ENCODE measurements around the gene TRIML1. TPM values are rescaled to one million over a fixed set of nuclear protein-coding genes. Genes with fewer than 3 reads are reported as not detected.

TRIML1 gene, protein sequence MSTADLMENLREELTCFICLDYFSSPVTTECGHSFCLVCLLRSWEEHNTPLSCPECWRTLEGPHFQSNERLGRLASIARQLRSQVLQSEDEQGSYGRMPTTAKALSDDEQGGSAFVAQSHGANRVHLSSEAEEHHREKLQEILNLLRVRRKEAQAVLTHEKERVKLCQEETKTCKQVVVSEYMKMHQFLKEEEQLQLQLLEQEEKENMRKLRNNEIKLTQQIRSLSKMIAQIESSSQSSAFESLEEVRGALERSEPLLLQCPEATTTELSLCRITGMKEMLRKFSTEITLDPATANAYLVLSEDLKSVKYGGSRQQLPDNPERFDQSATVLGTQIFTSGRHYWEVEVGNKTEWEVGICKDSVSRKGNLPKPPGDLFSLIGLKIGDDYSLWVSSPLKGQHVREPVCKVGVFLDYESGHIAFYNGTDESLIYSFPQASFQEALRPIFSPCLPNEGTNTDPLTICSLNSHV
- total RNA-seq = under 1 TPM in 3 of 8 experiments, not detected in 5; 0.13 to 0.62 (median 0.52) TPM

DNA sequence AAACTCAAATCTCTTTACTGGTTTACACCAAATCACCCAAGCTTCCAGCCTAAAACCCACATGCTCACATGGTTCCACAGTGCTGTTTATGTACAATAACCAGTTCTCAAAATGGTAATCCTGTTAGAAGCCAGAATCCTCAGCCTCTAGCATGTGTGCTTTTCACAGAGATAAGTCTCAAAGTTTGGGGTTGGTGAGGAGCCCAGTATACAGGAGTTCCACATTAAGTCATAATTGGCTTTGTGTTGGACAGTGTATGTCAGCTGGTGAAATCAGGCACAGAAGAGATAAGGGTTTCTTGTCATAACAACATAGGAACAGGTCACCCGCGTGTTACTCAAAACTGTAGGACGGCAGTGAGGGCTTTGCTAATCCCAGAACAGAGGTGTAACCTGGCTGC is at the start of gene TRIML1:
TSS of gene TRIML1 (plus strand) at position 301 of the 400 bp plus-strand sequence. CDS start 118 bp downstream, outside the sequence.
- in situ Hi-C loops (cut with MboI; ENCODE audit: low pct_unique_long_range_greater_than_20kb in 2 of 9, low sequenced_read_pairs in 9 of 9, unreplicated experiment in 9 of 9) = no loop called here
- H3K4me3 ChIP-seq = no peak within 1 kb of the TSS
- H3K4me1 ChIP-seq (replicated peaks in 1 of 2) = no peaks in the 10 kb centered on the region
- no peak within 1 kb of the TSS for H3K27ac ChIP-seq
- ATAC-seq (replicated peaks in 6 of 8) = no peak
- 28 to 100% (median 67%) methylated on average over 1 to 3 of the region's 3 CpGs; no CpG with 5 or more reads in 5 of the 10 experiments for WGBS, 10 experiments

DNA sequence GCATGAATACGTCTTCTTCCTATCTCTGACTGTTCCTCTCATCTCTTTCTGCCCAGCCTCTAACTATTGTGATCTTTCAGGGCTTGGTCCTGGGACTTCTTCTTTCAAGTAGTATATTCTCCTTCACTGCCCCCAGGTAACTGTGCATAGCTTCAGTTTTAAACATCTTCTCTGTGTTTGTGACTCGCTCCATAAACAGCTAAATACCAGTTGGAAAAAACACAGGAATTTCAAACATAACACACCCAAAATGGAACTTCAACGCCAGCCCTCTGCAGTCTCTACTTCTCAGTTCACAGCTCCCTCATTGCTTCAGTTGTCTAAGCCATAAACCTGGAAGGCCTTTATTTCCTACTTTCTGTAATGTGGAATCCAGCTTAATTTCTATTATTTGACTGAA is 46.4 kb upstream of the TRIML1 start:
- Histone ChIP-seq H3K4me1 (replicated peaks in 1 of 2) (no peaks in the 10 kb centered on the region), H3K27ac (no peak overlapping the region), H3K4me3 (no peak overlapping the region)
- in situ Hi-C loops (cut with MboI; ENCODE audit: low pct_unique_long_range_greater_than_20kb in 2 of 9, low sequenced_read_pairs in 9 of 9, unreplicated experiment in 9 of 9) = no loop called here
- ATAC-seq (replicated peaks in 6 of 8) = no peak
- WGBS, 10 experiments = 15 to 100% (median 83%) methylated on average over 2 to 3 of the region's 3 CpGs; no CpG with 5 or more reads in 2 of the 10 experiments

DNA sequence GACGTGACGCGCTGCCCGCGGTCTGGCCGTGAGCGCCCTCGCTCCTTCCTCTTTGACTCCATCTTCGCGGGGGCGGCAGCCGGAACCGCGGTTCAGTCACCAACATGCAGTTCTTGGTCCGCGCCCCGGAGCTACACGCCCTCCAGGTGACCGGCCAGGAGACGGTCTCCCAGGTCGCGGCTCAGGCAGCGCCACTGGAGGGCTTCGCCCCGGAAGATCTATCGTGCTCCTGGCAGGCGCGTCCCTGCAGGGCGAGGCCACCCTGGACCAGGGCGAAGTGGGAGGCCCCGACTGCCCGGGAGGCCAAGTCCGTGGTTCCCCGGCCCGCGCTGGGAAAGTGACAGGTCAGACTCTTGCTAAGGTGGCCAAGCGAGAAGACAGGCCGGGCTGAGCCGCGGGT is 32.8 kb upstream of the TRIML1 start:
- H3K4me1 ChIP-seq (replicated peaks in 1 of 2) = no peaks in the 10 kb centered on the region
- no peak for ATAC-seq (replicated peaks in 6 of 8)
- H3K27ac ChIP-seq = no peak overlapping the region
- WGBS, 10 experiments = 40 to 99% (median 96%) methylated on average over 4 to 23 of the region's 40 CpGs; no CpG with 5 or more reads in 4 of the 10 experiments
- H3K4me3 ChIP-seq = no peak overlapping the region
- in situ Hi-C loops (cut with MboI; ENCODE audit: low pct_unique_long_range_greater_than_20kb in 2 of 9, low sequenced_read_pairs in 9 of 9, unreplicated experiment in 9 of 9) = no loop called here

DNA sequence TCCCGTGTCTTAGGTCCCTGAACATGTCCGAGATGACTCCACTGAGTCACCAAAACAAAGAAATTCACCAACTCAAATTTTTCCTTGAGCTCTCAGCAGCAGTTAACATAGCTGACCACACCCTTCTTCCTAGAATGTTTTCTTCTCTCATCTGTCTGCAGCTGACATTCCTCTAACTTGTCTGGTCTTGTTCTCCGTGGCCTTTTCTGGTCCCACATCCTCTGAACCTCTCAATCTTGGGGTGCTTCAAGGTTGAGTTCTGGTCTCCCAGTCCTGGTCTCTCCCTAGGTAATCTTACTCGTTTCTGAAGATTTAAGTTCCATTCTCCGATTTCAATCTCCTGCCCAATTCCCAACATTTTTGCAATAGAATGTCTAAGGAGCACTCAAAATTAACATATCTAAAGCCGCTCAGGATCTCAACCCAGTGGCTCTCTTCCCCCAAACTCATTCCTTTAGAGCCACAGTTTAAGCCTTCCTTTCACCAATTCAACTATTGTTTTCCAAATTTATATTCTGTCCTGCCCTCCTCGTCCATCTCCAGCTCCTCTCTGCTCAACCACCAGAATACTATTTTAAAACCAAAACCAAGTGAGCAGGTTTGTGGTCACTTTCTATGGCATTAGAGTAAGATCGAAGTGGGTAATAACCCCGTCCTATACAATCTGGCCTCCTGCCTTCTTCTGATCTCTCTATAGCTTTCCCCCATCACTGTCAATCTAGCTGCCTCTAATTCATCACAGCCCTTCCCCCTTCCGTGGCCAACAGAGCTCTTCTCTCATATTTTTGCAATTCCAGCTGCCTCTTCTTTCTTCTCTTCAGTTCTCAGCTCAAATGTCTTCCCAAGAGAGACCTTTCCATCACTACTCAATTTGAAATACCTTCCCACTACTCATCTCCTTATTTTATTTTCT is 31.1 kb upstream of the TRIML1 start:
- H3K27ac ChIP-seq = no peak overlapping the region
- H3K4me1 ChIP-seq (replicated peaks in 1 of 2) = no peaks in the 10 kb centered on the region
- 4 to 60% (median 17%) methylated on average over 2 to 10 of the region's 10 CpGs for WGBS, 10 experiments
- in situ Hi-C loops (cut with MboI; ENCODE audit: low pct_unique_long_range_greater_than_20kb in 2 of 9, low sequenced_read_pairs in 9 of 9, unreplicated experiment in 9 of 9) = no loop called here
- peak in 2 of 8 experiments; percentile 95 to 96 for ATAC-seq (replicated peaks in 6 of 8)
- no peak overlapping the region for H3K4me3 ChIP-seq

DNA sequence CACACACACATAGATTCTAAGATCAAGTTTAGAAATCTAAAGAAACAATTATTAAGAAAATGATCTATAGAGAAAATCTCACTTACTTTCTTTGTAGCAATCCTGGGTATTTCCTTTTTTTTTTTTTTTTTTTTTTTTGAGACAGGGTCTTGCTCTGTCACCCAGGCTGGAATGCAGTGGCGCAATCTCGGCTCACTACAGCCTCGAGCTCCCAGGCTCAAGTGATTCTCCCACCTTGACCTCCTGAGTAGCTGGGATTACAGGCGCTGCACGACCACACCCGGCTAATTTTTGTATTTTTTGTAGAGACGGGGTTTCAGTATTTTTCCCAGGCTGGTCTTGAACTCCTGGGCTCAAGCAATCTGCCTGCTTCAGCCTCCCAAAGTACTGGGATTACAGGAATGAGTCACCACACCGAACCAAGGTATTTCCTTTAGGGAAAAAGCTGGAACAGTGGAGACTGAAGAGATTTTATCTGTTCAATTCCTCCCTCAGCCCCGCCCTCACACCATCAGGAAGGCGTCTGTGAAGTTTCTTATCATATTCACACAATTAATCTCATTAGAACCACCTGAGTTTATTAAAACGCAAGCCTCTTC is 30.0 kb upstream of the TRIML1 start, which contains the start of gene TRIML2:
TSS of gene TRIML2 (minus strand) at position 447 of the 599 bp plus-strand sequence. CDS start 4,235 bp downstream, outside the sequence.
- in situ Hi-C loops (cut with MboI; ENCODE audit: low pct_unique_long_range_greater_than_20kb in 2 of 9, low sequenced_read_pairs in 9 of 9, unreplicated experiment in 9 of 9) = no loop called here
- H3K27ac ChIP-seq = no peak within 1 kb of the TSS
- whole genome bisulfite sequencing, 10 experiments = 0 to 92% (median 70%) methylated on average over 1 to 9 of the region's 11 CpGs; no CpG with 5 or more reads in 1 of the 10 experiments
- H3K4me3 ChIP-seq = no peak within 1 kb of the TSS
- no peaks in the 10 kb centered on the region for H3K4me1 ChIP-seq (replicated peaks in 1 of 2)
- no peak for ATAC-seq (replicated peaks in 6 of 8)

DNA sequence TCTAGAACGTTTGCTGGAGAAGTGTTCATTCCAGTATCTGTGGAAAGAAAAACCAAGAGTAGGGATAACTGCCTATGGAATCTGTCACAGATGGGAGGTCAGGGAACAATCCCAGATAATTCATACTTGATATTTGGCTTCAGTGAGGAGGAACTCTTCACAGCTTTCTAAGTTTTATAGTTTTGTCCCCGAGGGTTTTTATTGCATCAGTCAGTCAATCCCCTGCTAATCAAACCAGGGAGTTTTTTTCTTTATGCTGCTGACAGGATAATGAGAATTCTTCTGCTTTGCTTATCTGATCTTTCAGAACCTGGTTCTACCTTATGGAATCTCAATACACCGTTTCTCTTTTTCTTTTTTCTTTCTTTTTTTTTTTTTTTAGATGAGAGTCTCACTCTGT is 29.2 kb upstream of the TRIML1 start:
- H3K4me3 ChIP-seq = no peak overlapping the region
- no peak overlapping the region for H3K27ac ChIP-seq
- in situ Hi-C loops (cut with MboI; ENCODE audit: low pct_unique_long_range_greater_than_20kb in 2 of 9, low sequenced_read_pairs in 9 of 9, unreplicated experiment in 9 of 9) = no loop called here
- no peaks in the 10 kb centered on the region for H3K4me1 ChIP-seq (replicated peaks in 1 of 2)
- no peak for ATAC-seq (replicated peaks in 6 of 8)
- WGBS, 10 experiments = 0 to 86% (median 40%) methylated on average over 1 to 3 of the region's 3 CpGs; no CpG with 5 or more reads in 1 of the 10 experiments

DNA sequence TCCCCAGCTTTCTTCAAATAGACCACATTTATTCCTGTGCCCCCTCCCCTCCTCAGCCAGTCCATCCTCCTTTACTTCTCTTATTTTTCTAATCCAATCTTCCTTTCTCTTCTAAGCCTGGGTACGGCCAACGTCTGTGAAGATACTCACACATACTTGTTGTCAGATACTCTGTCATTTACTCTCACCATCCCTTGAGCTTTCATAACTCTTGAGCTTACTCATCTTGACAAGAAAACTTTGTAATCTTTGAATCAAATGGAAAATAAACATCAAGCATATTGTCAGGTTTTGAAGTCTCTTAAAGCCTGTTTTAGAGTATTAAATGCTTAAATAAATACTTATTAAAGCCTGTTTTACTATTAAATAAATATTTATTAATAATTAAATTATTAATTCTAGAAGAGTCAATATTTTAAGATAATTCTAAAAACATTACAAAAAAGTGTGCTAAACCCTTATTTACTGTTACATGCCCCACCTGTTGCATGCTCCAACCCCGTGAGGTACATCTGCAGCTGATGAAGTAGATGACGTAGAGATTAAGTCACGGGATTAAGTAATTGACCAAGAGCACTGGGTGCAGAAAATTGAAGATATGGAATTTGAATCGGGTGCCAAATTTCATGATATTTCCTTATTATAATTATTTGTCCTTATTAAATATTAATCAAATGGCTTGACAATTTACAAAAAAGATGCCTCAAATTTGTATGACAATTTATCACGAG is 28.3 kb upstream of the TRIML1 start:
- no peak overlapping the region for H3K27ac ChIP-seq
- no peak for ATAC-seq (replicated peaks in 6 of 8)
- no peaks in the 10 kb centered on the region for H3K4me1 ChIP-seq (replicated peaks in 1 of 2)
- no peak overlapping the region for H3K4me3 ChIP-seq
- 22 to 95% (median 74%) methylated on average over 3 to 7 of the region's 7 CpGs for WGBS, 10 experiments
- in situ Hi-C loops (cut with MboI; ENCODE audit: low pct_unique_long_range_greater_than_20kb in 2 of 9, low sequenced_read_pairs in 9 of 9, unreplicated experiment in 9 of 9) = no loop called here

DNA sequence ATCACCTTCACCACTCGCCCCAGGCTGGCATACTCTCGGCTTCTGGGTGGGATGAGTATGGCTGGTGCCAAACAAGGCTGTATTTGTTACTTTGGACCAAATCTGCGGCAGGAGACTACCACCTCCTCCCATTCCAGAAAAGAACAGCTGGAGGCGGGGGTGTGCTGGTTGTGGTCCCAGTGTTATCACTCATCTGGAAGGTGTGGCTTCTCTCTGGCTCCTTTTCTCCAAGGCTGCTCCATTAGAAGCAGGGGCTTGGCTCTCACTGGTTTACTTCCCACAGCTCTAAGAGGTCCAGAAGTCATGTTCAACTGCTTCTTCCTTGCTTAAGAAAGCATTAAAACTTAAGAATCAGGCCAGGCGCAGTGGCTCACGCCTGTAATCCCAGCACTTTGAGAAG is 27.3 kb upstream of the TRIML1 start:
- H3K4me1 ChIP-seq (replicated peaks in 1 of 2) = no peaks in the 10 kb centered on the region
- ATAC-seq (replicated peaks in 6 of 8) = no peak
- H3K4me3 ChIP-seq = no peak overlapping the region
- in situ Hi-C loops (cut with MboI; ENCODE audit: low pct_unique_long_range_greater_than_20kb in 2 of 9, low sequenced_read_pairs in 9 of 9, unreplicated experiment in 9 of 9) = no loop called here
- 95 to 100% (median 100%) methylated on average over 1 to 4 of the region's 6 CpGs; no CpG with 5 or more reads in 6 of the 10 experiments for WGBS, 10 experiments
- no peak overlapping the region for H3K27ac ChIP-seq

DNA sequence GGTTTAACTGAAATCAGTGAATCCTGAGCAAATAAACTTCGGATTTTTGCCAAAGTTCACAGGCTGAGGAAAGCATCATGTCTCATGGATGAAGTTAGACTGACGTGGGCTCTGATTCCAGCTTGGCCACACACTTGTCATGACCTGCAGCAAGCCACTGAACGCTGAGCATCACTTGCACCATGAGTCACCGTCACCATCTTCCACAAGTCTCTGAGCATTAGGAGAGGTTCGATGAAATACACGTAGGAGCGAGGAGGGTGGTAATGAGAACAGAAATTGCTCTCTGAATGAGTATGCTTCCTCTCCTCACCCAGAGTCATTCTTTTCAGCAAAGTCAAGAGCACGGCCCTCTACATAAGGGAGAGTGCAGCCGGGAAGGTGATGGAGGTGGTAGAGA is 26.1 kb upstream of the TRIML1 start:
- WGBS, 10 experiments = 31 to 100% (median 87%) methylated on average over 3 to 9 of the region's 9 CpGs; no CpG with 5 or more reads in 1 of the 10 experiments
- Histone ChIP-seq H3K4me1 (replicated peaks in 1 of 2) (no peaks in the 10 kb centered on the region), H3K27ac (no peak overlapping the region), H3K4me3 (no peak overlapping the region)
- ATAC-seq (replicated peaks in 6 of 8) = peak in 2 of 8 experiments; percentile 48 to 57
- in situ Hi-C loops (cut with MboI; ENCODE audit: low pct_unique_long_range_greater_than_20kb in 2 of 9, low sequenced_read_pairs in 9 of 9, unreplicated experiment in 9 of 9) = no loop called here

DNA sequence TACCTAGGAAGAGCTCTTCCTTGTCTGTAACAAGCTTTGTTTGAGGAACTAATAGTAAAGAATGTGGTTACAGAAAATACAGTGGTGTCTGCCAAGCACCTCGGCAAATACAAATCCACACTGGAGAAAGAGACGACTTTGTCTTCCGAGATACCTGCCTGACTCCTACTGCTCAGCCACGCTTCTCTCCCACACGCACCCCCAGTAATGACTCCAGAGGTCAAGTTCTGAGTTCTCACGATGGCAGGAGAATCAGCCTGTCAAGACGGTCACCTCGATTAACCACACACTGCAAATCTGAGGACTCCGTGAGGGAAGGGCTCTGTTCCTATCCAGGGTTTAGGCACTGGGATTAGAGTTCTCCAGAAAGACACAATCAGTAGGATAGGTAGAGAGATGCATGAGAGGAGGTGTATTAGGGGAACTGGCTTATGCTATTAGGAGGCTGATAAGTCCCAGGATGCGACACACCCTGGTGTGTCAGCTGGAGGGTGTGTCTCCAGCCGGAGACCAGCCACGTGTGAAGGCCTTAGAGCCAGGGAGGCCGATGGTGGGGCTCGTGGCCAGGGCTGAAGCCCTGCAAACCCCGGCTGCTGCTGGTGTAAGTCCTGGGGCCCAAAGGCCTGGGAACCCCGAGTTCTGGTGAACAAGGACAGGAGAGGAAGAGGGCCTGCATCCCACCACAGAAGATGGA is 21.5 kb upstream of the TRIML1 start:
- peak in 1 of 8 experiments; percentile 77 for ATAC-seq (replicated peaks in 6 of 8)
- Histone ChIP-seq H3K4me1 (replicated peaks in 1 of 2) (no peaks in the 10 kb centered on the region), H3K27ac (no peak overlapping the region), H3K4me3 (no peak overlapping the region)
- in situ Hi-C loops (cut with MboI; ENCODE audit: low pct_unique_long_range_greater_than_20kb in 2 of 9, low sequenced_read_pairs in 9 of 9, unreplicated experiment in 9 of 9) = no loop called here
- 60 to 100% (median 83%) methylated on average over 2 to 14 of the region's 16 CpGs; no CpG with 5 or more reads in 2 of the 10 experiments for WGBS, 10 experiments

DNA sequence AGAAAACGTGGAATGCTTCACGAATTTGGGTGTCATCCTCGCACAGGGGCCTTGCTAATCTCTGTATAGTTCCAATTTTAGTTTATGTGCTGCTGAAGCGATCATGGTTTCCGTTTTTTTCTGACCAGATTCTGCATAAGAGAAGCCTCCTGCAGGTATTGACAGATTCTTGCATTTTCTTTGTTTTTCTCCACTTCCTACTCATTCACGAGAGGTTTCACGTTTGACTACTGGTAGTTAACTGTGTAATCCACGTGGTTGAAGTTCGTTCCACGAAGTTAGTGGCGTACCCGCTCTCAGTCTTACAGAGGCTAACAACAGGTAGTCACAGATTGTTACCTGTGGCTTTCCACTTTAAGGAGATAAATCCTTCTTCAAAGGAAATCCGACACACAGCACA is 17.7 kb upstream of the TRIML1 start:
- Histone ChIP-seq H3K4me1 (replicated peaks in 1 of 2) (no peaks in the 10 kb centered on the region), H3K27ac (no peak overlapping the region), H3K4me3 (no peak overlapping the region)
- 27 to 71% (median 64%) methylated on average over 4 to 12 of the region's 13 CpGs; no CpG with 5 or more reads in 1 of the 10 experiments for WGBS, 10 experiments
- in situ Hi-C loops (cut with MboI; ENCODE audit: low pct_unique_long_range_greater_than_20kb in 2 of 9, low sequenced_read_pairs in 9 of 9, unreplicated experiment in 9 of 9) = no loop called here
- no peak for ATAC-seq (replicated peaks in 6 of 8)
